Heart right ventricle (tissue), 16 donors: Measurements from ENCODE around the gene ASCL3. TPM values are rescaled to one million over a fixed set of nuclear protein-coding genes. Genes with fewer than 3 reads are reported as not detected.
A peak's percentile ranks its signal among the peaks of the same experiment; 100 is the strongest.

Source experiments
- ATAC-seq, 8 donors: fragments of 200-7000 bp; cut with Tn5 transposase; one replicate each; pipeline ENCODE4 v1.9.1; 2020; ENCODE audit warnings: mild to moderate bottlenecking in 8 of 8, moderate library complexity in 8 of 8, moderate number of reproducible peaks in 1 of 8
- DNase-seq, 2 donors: peaks; one replicate each; pipeline ENCODE4 v3.0.0-alpha.2; 2020
- H3K27ac ChIP-seq, 10 donors: fragments of 200-600 bp; sonication (generic) in 2 of 10; one replicate each; pipeline versions ENCODE4 v1.5.0 to v1.8.0; 2020 to 2022; ENCODE audit warnings: mild to moderate bottlenecking in 3 of 10
- H3K27me3 ChIP-seq, 7 donors: fragments of 200-600 bp; one replicate each; pipeline ENCODE4 v1.8.0; 2021 to 2022; ENCODE audit warnings: mild to moderate bottlenecking in 2 of 7
- H3K36me3 ChIP-seq, 9 donors: fragments of 200-600 bp; sonication (generic) in 1 of 9; one replicate each; pipeline versions ENCODE4 v1.5.0 to v1.8.0; 2020 to 2022; ENCODE audit warnings: mild to moderate bottlenecking in 2 of 9
- H3K4me1 ChIP-seq, 9 donors: fragments of 200-600 bp; sonication (generic) in 1 of 9; one replicate each; pipeline versions ENCODE4 v1.5.0 to v1.8.0; 2020 to 2022; ENCODE audit warnings: mild to moderate bottlenecking in 4 of 9
- H3K4me3 ChIP-seq, 10 donors: fragments of 200-600 bp; sonication (generic) in 2 of 10; one replicate each; pipeline versions ENCODE4 v1.5.0 to v1.8.0; 2020 to 2022; ENCODE audit warnings: mild to moderate bottlenecking in 7 of 10, moderate library complexity in 2 of 10
- H3K9me3 ChIP-seq, 11 donors: fragments of 200-600 bp in 10 of 11; sonication (generic) in 2 of 11; one replicate each; pipeline versions ENCODE4 v1.5.0 to v1.8.0; 2013 to 2022; ENCODE audit warnings: mild to moderate bottlenecking in 2 of 11, control low read depth in 1 of 11, moderate library complexity in 1 of 11
- WGBS, 2 donors: extraction: QIAGEN DNeasy Blood & Tissue Kit; methylation state at CpG; one replicate each; pipeline ENCODE4 v1.1.7; 2013; ENCODE audit warnings: inconsistent platforms in 1 of 2; 5-methylcytosine and 5-hydroxymethylcytosine counted together
- intact Hi-C, 10 donors: fragments of 100-400 bp; cut with DNase I; formaldehyde crosslinking; loops; one replicate each; pipeline versions ENCODE4 v1.11.1 to v1.14.2; 2022
- polyA plus RNA-seq, 2 donors: library from polyadenylated mRNA; stranded (reverse); fragments of 200-250 nt; gene quantifications; one replicate each; pipeline ENCODE4 v1.2.3, GENCODE V29; 2013
- total RNA-seq, 10 donors: library from RNA; stranded (reverse); fragmentation: NEBNext Ultra II Directional in 3 of 10; extraction: Animal tissue kit (Norgen Biotek cat#: 25700) in 3 of 10; gene quantifications; one replicate each; pipeline versions ENCODE4 v1.2.1 to v1.2.4, GENCODE V29; 2021 to 2023
- TF ChIP-seq, protein P1 (sequence below), 9 donors: fragments of 200-600 bp; sonication (generic) in 2 of 9; IDR thresholded peaks; one replicate each; pipeline versions ENCODE4 v1.5.0 to v1.8.0; 2021 to 2022; ENCODE audit warnings: antibody characterized with exemption in 9 of 9, mild to moderate bottlenecking in 5 of 9, moderate library complexity in 1 of 9
- donor health status: Arrhythmogenic right ventricular cardiomyopathy.
- donor health status: ischemic (EF 13 %, LVEDD 7.1; RV severe dilation, severe dysfunction).
- donor health status: healthy with polysubstance abuse.
- donor health status: DM: no; HTN: yes; CAD: no.
- donor health status: DM: no; HTN: no; CAD: no.
- donor health status: ischemic (EF 25% LVEDD 6.9; RV normal size, moderate dysfunction).
- donor health status: ischemic (EF 25% LVEDD 5.7; RV mildly dilated, moderate dysfunction).
- donor health status: healthy.
- donor health status: DM: yes; HTN: yes; CAD: no.
- donor health status: Ischemic cardiomyopathy.
- donor health status: ischemic (EF 35%, LVEDD 5.7; RV mildly dilated, moderate dysfunction).
- donor health status: nonischemic (EF 11% LVEDD 7.7; RV severe dilation, severe dysfunction).
- donor health status: DM: yes; HTN: yes; CAD: no.
- donor health status: PGD.
- donor health status: ischemic (EF 29% LVEDD 5.4; RV normal size, mild dysfunction).
- donor health status: nonischemic (EF 23%, LVEDD 6.1; RV moderate dilation, normal function).

The ASCL3 gene
- total and polyA plus RNA-seq, 12 donors: not detected

DNA sequence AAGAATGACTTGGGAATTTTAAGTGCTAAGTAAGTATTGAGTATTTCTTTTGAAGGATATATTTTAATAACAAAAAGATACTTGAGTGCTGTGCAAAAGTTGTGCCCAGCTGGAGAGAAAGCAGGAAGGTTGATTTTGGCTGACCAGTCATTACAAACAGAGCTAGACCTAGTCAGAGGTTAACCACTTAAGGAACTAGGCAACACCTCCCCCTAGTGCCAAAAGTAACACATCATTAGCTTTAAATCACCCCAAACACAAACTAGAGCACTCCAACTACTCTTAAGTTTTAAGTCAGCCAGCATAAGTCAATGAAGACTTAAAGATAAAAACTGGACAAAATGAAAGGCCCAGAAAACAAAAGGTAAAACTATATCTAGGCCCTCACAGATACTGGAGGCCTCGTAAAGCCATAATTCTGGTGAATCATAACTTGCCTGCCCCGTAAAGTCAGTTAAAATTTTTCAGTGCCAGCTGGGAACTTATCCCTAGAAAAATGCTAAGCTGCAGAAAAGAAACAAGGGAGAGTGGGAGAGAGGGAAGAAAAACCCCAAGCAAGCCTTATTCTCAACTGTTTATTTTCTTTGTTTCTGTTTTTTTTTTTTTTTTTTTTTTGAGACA is 16.8 kb upstream of the ASCL3 start:
- TF ChIP-seq, protein P1, sequence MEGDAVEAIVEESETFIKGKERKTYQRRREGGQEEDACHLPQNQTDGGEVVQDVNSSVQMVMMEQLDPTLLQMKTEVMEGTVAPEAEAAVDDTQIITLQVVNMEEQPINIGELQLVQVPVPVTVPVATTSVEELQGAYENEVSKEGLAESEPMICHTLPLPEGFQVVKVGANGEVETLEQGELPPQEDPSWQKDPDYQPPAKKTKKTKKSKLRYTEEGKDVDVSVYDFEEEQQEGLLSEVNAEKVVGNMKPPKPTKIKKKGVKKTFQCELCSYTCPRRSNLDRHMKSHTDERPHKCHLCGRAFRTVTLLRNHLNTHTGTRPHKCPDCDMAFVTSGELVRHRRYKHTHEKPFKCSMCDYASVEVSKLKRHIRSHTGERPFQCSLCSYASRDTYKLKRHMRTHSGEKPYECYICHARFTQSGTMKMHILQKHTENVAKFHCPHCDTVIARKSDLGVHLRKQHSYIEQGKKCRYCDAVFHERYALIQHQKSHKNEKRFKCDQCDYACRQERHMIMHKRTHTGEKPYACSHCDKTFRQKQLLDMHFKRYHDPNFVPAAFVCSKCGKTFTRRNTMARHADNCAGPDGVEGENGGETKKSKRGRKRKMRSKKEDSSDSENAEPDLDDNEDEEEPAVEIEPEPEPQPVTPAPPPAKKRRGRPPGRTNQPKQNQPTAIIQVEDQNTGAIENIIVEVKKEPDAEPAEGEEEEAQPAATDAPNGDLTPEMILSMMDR (IDR thresholded peaks at IDR 0.05): peak; percentile 18 to 75 (median 66)
- intact Hi-C loops: loop anchor here in 7 of 10 donors (5.0 to 10.0 kb wide), 7 partner anchors 42 to 277 kb away; partner anchors contain the start of genes RPL27A (in 4 of the 7), TRIM66 (in 4 of the 7) and AKIP1 (in 2 of the 7)
- Histone ChIP-seq H3K27ac (peak overlapping the region in 6 of 10 donors; percentile 11 to 38 (median 20)), H3K4me3 (no peak overlapping the region), H3K36me3 (peaks cover 0 to 49% (median 13%) of the 10 kb centered on the region in 9 donors), H3K27me3 (no peaks in the 10 kb centered on the region), H3K9me3 (no peaks in the 10 kb centered on the region), H3K4me1 (peaks cover 7 to 41% (median 29%) of the 10 kb centered on the region in 9 donors)
- peak in 1 of 8 donors; percentile 43 for ATAC-seq
- WGBS, 2 donors: 14 to 39% methylated on average over 2 of the region's 2 CpGs
- DNase-seq: peak in 1 of 2 donors; percentile 60

DNA sequence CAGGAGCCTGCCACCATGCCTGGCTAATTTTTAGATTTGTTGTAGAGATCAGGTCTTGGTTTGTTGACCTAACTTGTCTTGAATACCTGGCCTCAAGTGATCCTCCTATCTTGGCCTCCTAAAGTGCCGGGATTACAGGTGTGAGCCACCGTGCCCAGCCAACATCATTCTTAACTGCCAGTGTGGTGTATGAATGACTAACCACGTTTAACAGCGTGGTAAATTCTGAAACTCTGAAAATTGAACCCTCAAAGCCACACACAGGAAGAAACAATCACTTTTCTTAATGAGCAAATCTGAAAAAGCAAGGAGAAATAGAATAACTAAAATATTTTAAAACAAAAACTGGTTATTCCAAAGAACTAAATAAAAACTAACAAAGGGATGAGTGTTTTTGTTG is 14.0 kb upstream of the ASCL3 start:
- H3K36me3 ChIP-seq: peaks cover 0 to 75% (median 27%) of the 10 kb centered on the region in 9 donors
- intact Hi-C loops: loop anchor here in 2 of 10 donors (5.0 kb wide), 2 partner anchors 40 to 270 kb away; no protein-coding TSS in a partner anchor
- no peak for DNase-seq

DNA sequence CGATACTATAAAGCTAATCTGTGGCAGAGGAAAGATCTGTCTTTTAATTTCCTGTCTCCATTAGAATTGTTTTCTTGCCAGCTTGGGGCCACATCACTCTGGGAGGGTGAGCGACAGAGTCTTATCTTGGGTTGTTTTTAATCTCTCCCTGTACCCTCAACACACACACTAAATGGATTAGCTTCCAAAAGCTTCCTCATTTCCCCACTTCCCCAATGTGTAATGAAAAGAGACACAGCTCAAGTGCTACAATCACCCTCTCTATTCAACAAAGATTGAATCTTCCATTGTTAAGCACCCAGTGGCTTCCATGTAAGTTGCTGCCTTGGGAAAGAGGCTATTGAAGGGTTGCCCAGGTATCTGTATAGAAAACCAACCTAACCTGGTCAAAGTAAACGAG is 6.1 kb upstream of the ASCL3 start:
- intact Hi-C loops: no loop called here
- TF ChIP-seq, protein P1 (IDR thresholded peaks at IDR 0.05): no peak
- WGBS, 2 donors: 59 to 68% methylated on average over 3 of the region's 3 CpGs
- H3K27me3 ChIP-seq: no peaks in the 10 kb centered on the region
- ATAC-seq (no peak), DNase-seq (no peak)
- H3K9me3 ChIP-seq: no peaks in the 10 kb centered on the region
- no peak overlapping the region for H3K27ac ChIP-seq
- peaks cover 0 to 76% (median 33%) of the 10 kb centered on the region in 9 donors for H3K36me3 ChIP-seq
- no peaks in the 10 kb centered on the region for H3K4me1 ChIP-seq
- no peak overlapping the region for H3K4me3 ChIP-seq

More for the DNA sequence above, 14.0 kb upstream of the ASCL3 start:
- 93% methylated on average over 4 of the region's 4 CpGs for WGBS, 2 donors
- Histone ChIP-seq H3K4me1 (peaks cover 2 to 24% (median 11%) of the 10 kb centered on the region in 9 donors), H3K9me3 (no peaks in the 10 kb centered on the region), H3K4me3 (no peak overlapping the region), H3K27ac (no peak overlapping the region), H3K27me3 (no peaks in the 10 kb centered on the region)
- TF ChIP-seq, protein P1 (IDR thresholded peaks at IDR 0.05): no peak
- no peak for ATAC-seq

DNA sequence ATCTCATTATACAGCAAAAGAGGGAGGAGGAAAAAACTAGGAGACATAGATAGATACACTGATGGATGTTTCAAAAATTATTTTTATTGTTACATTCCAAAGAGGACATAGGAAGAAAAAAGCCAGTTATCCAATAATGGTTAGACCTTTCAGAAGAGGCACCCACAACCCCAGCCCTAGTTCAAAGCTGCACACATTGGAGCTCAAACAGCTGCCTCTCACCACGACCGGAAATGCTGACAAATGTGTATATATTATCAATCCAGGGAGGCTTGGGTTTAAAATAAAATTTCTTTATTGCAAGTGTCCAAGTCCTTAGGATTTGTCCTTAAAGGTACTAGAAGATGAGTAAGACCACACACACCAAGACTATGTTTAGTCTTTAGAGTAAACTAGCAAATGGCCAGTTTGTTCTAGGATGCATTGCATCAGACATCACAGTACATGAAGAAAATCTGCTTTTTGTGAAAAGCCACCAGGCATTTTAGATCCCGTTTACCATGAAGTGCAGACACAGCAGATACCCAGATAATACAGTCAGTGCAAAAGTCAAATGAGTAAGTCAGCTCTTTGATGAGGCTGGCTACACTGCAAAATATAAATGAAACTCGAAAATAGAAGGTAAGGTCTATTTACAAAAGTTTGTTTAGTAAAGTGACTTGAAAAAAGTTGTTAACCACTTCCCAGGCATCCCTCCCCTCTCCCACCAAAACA is 4.6 kb upstream of the ASCL3 start:
- intact Hi-C loops: no loop called here
- no peak for ATAC-seq

More for the DNA sequence above, 4.6 kb upstream of the ASCL3 start:
- WGBS, 2 donors: 76 to 79% methylated on average over 4 of the region's 4 CpGs
- Histone ChIP-seq H3K27me3 (no peaks in the 10 kb centered on the region), H3K4me1 (no peaks in the 10 kb centered on the region), H3K36me3 (peaks cover 0 to 61% (median 19%) of the 10 kb centered on the region in 9 donors), H3K9me3 (no peaks in the 10 kb centered on the region), H3K27ac (no peak overlapping the region), H3K4me3 (no peak overlapping the region)
- TF ChIP-seq, protein P1 (IDR thresholded peaks at IDR 0.05): no peak
- DNase-seq: no peak
